Erythroblast (primary cell): ENCODE results near the gene PLB1.

Source experiments
- GATA1 ChIP-seq: IDR thresholded peaks from 2 replicates; pipeline ENCODE4 v1.6.1; 2011; ENCODE audit warnings: low read depth, mild to moderate bottlenecking, control low read depth, low read length, moderate library complexity
- POLR2A ChIP-seq: IDR thresholded peaks from 2 replicates; pipeline ENCODE4 v1.6.1; 2011; ENCODE audit warnings: mild to moderate bottlenecking, low read length

GRCh38 chr2:28516950-28517349 is 21.1 kb downstream of the PLB1 start:
- TF ChIP-seq POLR2A (no peak), GATA1 (no peak)
